Liver (tissue), 3 donors: ENCODE data around the gene NTPCR.

Experiments
- SP1 ChIP-seq: IDR thresholded peaks from 2 replicates; pipeline ENCODE4 v1.6.1; 2018; ENCODE audit warnings: antibody characterized with exemption, mild to moderate bottlenecking
- TAF1 ChIP-seq: conservative IDR thresholded peaks from 2 replicates; pipeline ENCODE4 v1.6.1; 2016; ENCODE audit warnings: antibody characterized with exemption, mild to moderate bottlenecking
- TF ChIP-seq, protein P1 (sequence below): IDR thresholded peaks from 2 replicates; pipeline ENCODE4 v1.6.1; 2016; ENCODE audit warnings: antibody characterized with exemption
- TF ChIP-seq, protein P2 (sequence below): fragments of 150-350 bp; IDR thresholded peaks from 2 replicates; pipeline ENCODE4 v1.5.1; 2017; ENCODE audit warnings: improper control_type of control experiment, low read depth, low read length; ENCODE audit not compliant: missing input control
- TF ChIP-seq, protein P3 (sequence below): IDR thresholded peaks from 2 replicates; pipeline ENCODE4 v1.6.1; 2016; ENCODE audit warnings: antibody characterized with exemption, mild to moderate bottlenecking
- donor health status: healthy.
- donor health status: healthy.

DNA sequence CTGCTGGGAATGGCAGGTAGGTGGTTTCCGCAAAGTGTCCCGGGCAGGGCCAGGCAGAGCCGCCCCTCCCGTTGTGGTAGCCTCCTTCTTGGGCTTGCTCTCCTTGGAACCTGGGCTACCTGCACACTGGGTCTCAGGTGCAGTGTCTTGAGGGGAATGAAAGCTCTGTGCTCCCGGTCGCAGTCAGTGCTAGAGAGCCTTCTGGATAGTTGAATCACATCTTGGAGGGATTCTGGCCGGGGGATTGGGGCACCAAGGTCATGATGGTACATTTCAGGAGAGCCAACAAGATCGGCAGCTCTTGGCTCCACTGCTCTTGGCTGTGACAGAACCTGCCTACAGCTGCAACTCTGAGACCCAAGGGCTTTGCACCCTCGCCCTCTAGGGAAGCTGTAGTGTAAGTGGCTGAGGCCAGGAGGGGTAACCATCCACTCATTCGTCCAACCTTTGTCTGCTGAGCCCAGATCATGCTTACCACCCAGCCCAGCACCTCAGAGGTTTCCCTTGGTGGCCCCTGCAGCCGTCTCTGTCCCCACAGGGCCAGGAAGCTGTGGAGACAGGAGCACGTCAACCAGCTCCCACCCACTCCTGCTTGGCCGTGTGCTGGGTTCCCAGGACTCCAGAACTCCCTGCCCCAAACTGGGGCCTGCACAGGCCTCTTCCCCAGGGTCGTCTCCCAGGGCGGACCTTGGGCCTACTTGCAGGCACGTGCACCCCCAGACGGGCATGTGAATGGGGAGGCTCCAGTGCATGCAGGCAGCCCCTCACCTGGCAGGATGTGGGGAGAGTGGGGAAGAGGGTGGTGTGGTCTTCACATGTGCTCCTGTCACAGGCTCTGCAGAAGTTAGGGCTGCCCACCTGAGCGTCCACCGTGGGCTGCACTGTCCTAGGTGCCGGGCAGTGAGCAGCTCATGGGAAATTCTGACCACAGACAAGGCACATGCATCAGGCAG is 40.0 kb downstream of the NTPCR start:
- TF ChIP-seq, protein P1, sequence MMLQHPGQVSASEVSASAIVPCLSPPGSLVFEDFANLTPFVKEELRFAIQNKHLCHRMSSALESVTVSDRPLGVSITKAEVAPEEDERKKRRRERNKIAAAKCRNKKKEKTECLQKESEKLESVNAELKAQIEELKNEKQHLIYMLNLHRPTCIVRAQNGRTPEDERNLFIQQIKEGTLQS = no peak
- TF ChIP-seq, protein P2, sequence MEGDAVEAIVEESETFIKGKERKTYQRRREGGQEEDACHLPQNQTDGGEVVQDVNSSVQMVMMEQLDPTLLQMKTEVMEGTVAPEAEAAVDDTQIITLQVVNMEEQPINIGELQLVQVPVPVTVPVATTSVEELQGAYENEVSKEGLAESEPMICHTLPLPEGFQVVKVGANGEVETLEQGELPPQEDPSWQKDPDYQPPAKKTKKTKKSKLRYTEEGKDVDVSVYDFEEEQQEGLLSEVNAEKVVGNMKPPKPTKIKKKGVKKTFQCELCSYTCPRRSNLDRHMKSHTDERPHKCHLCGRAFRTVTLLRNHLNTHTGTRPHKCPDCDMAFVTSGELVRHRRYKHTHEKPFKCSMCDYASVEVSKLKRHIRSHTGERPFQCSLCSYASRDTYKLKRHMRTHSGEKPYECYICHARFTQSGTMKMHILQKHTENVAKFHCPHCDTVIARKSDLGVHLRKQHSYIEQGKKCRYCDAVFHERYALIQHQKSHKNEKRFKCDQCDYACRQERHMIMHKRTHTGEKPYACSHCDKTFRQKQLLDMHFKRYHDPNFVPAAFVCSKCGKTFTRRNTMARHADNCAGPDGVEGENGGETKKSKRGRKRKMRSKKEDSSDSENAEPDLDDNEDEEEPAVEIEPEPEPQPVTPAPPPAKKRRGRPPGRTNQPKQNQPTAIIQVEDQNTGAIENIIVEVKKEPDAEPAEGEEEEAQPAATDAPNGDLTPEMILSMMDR = no peak
- TF ChIP-seq, protein P3, sequence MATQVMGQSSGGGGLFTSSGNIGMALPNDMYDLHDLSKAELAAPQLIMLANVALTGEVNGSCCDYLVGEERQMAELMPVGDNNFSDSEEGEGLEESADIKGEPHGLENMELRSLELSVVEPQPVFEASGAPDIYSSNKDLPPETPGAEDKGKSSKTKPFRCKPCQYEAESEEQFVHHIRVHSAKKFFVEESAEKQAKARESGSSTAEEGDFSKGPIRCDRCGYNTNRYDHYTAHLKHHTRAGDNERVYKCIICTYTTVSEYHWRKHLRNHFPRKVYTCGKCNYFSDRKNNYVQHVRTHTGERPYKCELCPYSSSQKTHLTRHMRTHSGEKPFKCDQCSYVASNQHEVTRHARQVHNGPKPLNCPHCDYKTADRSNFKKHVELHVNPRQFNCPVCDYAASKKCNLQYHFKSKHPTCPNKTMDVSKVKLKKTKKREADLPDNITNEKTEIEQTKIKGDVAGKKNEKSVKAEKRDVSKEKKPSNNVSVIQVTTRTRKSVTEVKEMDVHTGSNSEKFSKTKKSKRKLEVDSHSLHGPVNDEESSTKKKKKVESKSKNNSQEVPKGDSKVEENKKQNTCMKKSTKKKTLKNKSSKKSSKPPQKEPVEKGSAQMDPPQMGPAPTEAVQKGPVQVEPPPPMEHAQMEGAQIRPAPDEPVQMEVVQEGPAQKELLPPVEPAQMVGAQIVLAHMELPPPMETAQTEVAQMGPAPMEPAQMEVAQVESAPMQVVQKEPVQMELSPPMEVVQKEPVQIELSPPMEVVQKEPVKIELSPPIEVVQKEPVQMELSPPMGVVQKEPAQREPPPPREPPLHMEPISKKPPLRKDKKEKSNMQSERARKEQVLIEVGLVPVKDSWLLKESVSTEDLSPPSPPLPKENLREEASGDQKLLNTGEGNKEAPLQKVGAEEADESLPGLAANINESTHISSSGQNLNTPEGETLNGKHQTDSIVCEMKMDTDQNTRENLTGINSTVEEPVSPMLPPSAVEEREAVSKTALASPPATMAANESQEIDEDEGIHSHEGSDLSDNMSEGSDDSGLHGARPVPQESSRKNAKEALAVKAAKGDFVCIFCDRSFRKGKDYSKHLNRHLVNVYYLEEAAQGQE = no peak
- no peak for TF ChIP-seq SP1
- TF ChIP-seq TAF1 = no peak
